AG09309 (cell line): Measurements from ENCODE around the gene SCN1B.
A peak's percentile ranks its signal among the peaks of the same experiment; 100 is the strongest.
"Not testable (repeated sequence)": the region's sequence is repeated elsewhere in the genome, so short reads cannot be mapped to it uniquely, and the experiment has no call there.

Experiments used
- DNase-seq: peaks from one replicate; pipeline ENCODE4 v3.0.0-alpha.2; 2010; ENCODE audit warnings: low read depth
- H3K4me3 ChIP-seq: 2 replicates; pipeline ENCODE4 v1.5.1; 2011; ENCODE audit warnings: mild to moderate bottlenecking, low read depth, low read length, moderate library complexity; ENCODE audit not compliant: control insufficient read depth
- CTCF ChIP-seq: IDR thresholded peaks from 2 replicates; pipeline ENCODE4 v1.5.1; 2011; ENCODE audit warnings: mild to moderate bottlenecking, low read depth, low read length, inconsistent platforms; ENCODE audit not compliant: insufficient read depth, control insufficient read depth; ENCODE audit errors: missing control alignments

Gene SCN1B

GRCh38 chr19:35000647-35001501 is 29.4 kb upstream of the SCN1B start:
- H3K4me3 ChIP-seq: peak overlapping the region; percentile 64
- no peak for TF ChIP-seq CTCF
- DNase-seq: no peak

- no peak for DNase-seq
- H3K4me3 ChIP-seq: no peak overlapping the region
- no peak for TF ChIP-seq CTCF
Measured at GRCh38 chr19:35002037-35002535, 28.2 kb upstream of the SCN1B start.

- no peak overlapping the region for H3K4me3 ChIP-seq
- no peak for DNase-seq
- TF ChIP-seq CTCF: no peak
Measured at GRCh38 chr19:35004517-35005255, 25.6 kb upstream of the SCN1B start.

- no peak overlapping the region for H3K4me3 ChIP-seq
- TF ChIP-seq CTCF: no peak
- no peak for DNase-seq
Measured at GRCh38 chr19:35005256-35005977, 24.9 kb upstream of the SCN1B start.

DNA sequence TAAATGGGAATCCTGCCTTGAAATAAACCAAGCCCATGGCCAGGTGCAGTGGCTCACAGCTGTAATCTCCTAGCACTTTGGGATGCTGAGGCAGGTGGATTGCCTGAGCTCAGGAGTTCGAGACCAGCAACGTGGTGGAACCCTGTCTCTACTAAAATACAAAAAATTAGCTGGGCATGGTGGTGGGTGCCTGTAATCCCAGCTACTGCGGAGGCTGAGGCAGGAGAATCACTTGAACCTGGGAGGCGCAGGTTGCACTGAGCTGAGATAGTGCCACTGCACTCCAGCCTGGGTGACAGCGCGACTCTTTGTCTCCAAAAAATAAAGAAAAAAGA is 24.3 kb upstream of the SCN1B start:
- not testable (repeated sequence) for DNase-seq, H3K4me3 ChIP-seq

GRCh38 chr19:35006342-35006998 is 23.8 kb upstream of the SCN1B start:
- no peak for TF ChIP-seq CTCF
- no peak for DNase-seq
- no peak overlapping the region for H3K4me3 ChIP-seq

- no peak for TF ChIP-seq CTCF
- DNase-seq: no peak
- no peak overlapping the region for H3K4me3 ChIP-seq
Measured at GRCh38 chr19:35006999-35007365, 23.3 kb upstream of the SCN1B start.

GRCh38 chr19:35007427-35007826 is 22.8 kb upstream of the SCN1B start:
- H3K4me3 ChIP-seq, DNase-seq: not testable (repeated sequence)
